ENCODE results near the gene ZBTB7C. TPM values are rescaled to one million over a fixed set of nuclear protein-coding genes. Genes with fewer than 3 reads are reported as not detected.

ZBTB7C gene
- total RNA-seq, 1 donor from 2014 or later, result 0.57 TPM

DNA sequence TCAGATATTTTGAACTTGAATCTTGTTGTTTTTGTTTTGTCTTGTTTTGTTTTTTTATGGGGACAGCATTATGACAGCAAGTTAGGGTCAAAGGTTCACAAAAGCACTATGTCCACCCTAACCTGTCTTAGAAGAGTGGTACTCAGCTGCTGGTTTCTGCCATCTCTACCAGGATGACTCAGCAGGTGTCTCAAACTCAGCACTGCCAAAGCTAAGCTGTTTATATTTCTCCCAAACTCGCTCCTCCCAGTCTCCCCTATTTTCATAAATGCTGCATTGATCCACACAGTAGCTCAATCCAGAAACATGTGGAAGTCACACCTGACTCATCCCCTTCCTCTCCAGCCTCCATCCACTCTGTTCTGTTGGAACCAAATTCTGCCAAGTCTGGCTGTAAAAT, 134.9 kb downstream of the ZBTB7C start:
- peaks cover 2% of the 10 kb centered on the region for H3K4me1 Mint-ChIP-seq (ENCODE audit: low read depth)
- H3K4me3 Mint-ChIP-seq (ENCODE audit: low read depth), result no peak overlapping the region
- no peak for DNase-seq (ENCODE audit: low spot score, unreplicated experiment)
- no peaks in the 10 kb centered on the region for H3K36me3 Mint-ChIP-seq (ENCODE audit: insufficient read depth)
- TF ChIP-seq, protein P1, sequence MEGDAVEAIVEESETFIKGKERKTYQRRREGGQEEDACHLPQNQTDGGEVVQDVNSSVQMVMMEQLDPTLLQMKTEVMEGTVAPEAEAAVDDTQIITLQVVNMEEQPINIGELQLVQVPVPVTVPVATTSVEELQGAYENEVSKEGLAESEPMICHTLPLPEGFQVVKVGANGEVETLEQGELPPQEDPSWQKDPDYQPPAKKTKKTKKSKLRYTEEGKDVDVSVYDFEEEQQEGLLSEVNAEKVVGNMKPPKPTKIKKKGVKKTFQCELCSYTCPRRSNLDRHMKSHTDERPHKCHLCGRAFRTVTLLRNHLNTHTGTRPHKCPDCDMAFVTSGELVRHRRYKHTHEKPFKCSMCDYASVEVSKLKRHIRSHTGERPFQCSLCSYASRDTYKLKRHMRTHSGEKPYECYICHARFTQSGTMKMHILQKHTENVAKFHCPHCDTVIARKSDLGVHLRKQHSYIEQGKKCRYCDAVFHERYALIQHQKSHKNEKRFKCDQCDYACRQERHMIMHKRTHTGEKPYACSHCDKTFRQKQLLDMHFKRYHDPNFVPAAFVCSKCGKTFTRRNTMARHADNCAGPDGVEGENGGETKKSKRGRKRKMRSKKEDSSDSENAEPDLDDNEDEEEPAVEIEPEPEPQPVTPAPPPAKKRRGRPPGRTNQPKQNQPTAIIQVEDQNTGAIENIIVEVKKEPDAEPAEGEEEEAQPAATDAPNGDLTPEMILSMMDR (IDR thresholded peaks at IDR 0.05; ENCODE audit: unreplicated experiment), result no peak
- H3K9me3 Mint-ChIP-seq (ENCODE audit: low read depth), result no peaks in the 10 kb centered on the region
- H3K27ac Mint-ChIP-seq, result no peak overlapping the region
- H3K27me3 Mint-ChIP-seq, result peaks cover 2% of the 10 kb centered on the region

DNA sequence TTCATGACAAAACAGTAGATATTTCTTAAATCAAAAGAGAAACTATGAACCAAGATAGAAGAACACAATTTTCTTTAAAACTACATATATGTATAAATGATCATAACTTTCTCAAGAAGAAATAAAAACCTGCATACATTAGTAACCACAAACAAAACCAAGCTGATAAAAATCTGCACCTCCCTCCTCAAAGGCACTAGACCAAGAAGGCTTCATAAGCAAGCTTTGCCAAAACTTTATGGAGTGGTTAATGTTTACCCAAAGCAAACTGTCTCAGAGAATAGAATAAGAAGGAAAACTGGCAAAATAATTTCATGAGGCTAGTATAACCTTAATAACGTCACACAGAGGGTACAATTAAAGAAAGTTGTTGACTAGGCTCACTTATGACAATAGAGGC, 138.3 kb downstream of the ZBTB7C start:
- no peaks in the 10 kb centered on the region for H3K9me3 Mint-ChIP-seq (ENCODE audit: low read depth)
- no peak overlapping the region for H3K27ac Mint-ChIP-seq
- TF ChIP-seq, protein P1 (IDR thresholded peaks at IDR 0.05; ENCODE audit: unreplicated experiment), result no peak
- peaks cover 2% of the 10 kb centered on the region for H3K4me1 Mint-ChIP-seq (ENCODE audit: low read depth)
- no peak for DNase-seq (ENCODE audit: low spot score, unreplicated experiment)
- no peaks in the 10 kb centered on the region for H3K36me3 Mint-ChIP-seq (ENCODE audit: insufficient read depth)
- H3K27me3 Mint-ChIP-seq, result peaks cover 2% of the 10 kb centered on the region
- H3K4me3 Mint-ChIP-seq (ENCODE audit: low read depth), result no peak overlapping the region

DNA sequence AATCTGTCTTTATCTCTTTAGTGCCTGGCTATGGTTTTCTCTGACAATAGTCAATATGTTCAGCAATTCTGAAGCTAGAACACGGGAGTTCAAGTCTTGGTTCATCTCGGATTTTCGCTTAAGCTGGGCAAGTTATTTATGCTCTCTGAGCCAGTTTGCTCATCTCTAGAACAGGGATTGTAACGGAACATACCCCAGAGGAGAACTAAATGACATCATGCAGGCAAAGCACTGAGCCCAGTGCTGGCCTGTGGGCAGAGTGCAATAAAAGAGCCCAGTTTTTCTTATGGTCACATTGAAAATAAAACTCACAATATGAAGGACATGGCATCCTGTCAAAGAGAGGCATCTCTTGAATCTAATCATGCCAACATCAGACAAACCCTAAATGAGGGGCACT, 143.9 kb downstream of the ZBTB7C start:
- no peaks in the 10 kb centered on the region for H3K9me3 Mint-ChIP-seq (ENCODE audit: low read depth)
- no peak overlapping the region for H3K27ac Mint-ChIP-seq
- TF ChIP-seq, protein P1 (IDR thresholded peaks at IDR 0.05; ENCODE audit: unreplicated experiment), result no peak
- no peak for DNase-seq (ENCODE audit: low spot score, unreplicated experiment)
- H3K4me1 Mint-ChIP-seq (ENCODE audit: low read depth), result no peaks in the 10 kb centered on the region
- no peaks in the 10 kb centered on the region for H3K36me3 Mint-ChIP-seq (ENCODE audit: insufficient read depth)
- H3K27me3 Mint-ChIP-seq, result peaks cover 2% of the 10 kb centered on the region
- H3K4me3 Mint-ChIP-seq (ENCODE audit: low read depth), result no peak overlapping the region

DNA sequence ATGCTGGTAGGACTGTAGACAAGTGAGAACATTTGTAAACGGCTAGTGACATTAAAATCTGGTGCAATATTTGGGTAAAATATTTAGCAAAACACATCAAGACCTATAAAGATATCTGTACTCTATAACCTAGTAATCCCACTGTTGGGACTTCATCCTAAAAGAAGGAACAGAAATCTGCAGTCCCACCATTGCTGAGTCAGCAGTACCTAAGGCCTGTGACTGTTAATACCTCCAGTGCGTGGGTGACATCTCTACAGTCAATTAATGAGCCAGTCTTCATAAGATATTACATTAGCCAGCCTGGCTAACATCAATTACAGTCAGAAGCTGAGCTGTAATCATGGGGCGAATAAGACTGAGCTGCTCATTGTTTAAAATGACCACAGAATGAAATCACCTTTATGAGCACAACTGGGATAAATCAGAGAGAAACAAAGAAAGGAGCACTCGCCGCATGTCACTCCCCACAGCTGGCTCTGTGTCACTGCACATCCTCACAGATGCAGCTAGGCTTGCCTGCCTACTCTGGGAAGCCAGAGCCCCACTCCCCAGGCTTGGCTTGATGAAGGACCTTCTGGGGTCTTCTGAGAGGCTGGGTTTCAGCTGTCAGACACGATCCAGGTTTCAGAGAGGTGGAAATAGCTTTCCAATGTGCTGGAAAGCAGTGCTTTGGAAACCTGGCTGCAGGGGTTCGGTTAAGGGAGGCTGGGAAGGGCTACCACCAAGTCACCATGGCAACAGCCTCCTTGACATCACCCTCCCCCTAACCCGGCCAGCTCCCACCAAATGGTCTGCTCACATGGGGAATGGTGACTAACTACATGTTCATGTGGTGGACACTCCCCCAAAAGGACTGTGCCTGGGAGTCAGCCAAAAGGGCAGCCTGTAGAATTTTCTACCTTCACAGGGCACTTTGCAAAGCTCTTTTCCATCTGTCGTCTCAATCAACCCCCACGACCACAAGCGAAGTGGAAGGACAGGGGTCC, 145.0 kb downstream of the ZBTB7C start:
- no peak for DNase-seq (ENCODE audit: low spot score, unreplicated experiment)
- Mint-ChIP-seq H3K27ac (no peak overlapping the region), H3K4me1 (ENCODE audit: low read depth) (no peaks in the 10 kb centered on the region), H3K27me3 (peaks cover 2% of the 10 kb centered on the region), H3K36me3 (ENCODE audit: insufficient read depth) (no peaks in the 10 kb centered on the region), H3K4me3 (ENCODE audit: low read depth) (no peak overlapping the region), H3K9me3 (ENCODE audit: low read depth) (no peaks in the 10 kb centered on the region)
- TF ChIP-seq, protein P1 (IDR thresholded peaks at IDR 0.05; ENCODE audit: unreplicated experiment), result no peak

DNA sequence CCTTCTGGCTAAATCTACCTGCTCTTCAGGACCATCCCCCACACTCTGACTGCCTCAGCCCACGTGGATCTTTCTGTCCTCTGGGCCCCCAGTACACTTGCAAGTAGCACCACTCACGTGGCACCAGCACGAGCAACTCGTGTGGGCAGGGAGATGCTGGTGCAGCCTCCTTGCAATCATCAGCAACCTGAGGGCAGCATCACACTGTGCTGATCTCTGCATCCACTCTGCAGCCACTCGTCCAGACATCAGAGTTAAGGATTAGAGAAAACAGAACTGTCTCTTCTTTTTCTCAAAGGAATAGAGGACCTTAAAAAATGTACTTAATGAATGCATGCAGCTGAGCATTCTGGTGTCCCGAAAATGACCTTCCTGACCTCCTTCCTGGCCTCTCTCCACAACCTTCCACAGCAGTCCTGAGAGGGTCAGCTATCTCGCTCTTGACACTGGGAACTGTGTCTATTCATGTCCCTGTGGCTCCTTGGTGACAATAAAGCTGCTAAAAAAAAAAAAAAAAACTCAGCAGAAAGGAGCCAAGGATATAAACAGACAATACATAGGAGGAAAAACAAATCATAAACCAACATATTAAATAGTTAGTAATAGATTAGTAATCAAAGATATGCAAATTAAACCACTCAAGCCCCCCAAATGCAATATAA, 145.9 kb downstream of the ZBTB7C start:
- TF ChIP-seq, protein P1 (IDR thresholded peaks at IDR 0.05; ENCODE audit: unreplicated experiment), result no peak
- Mint-ChIP-seq H3K4me1 (ENCODE audit: low read depth) (no peaks in the 10 kb centered on the region), H3K4me3 (ENCODE audit: low read depth) (no peak overlapping the region)

More for the DNA sequence above, 145.9 kb downstream of the ZBTB7C start:
- Mint-ChIP-seq H3K27me3 (peaks cover 2% of the 10 kb centered on the region), H3K9me3 (ENCODE audit: low read depth) (no peaks in the 10 kb centered on the region), H3K36me3 (ENCODE audit: insufficient read depth) (no peaks in the 10 kb centered on the region), H3K27ac (no peak overlapping the region)
- DNase-seq (ENCODE audit: low spot score, unreplicated experiment), result no peak

Data from progenitor cell of endocrine pancreas (in vitro differentiated cells).